ENCODE measurements around the gene GSTA3. TPM values are rescaled to one million over a fixed set of nuclear protein-coding genes. Genes with fewer than 3 reads are reported as not detected.
"Not testable (repeated sequence)": the region's sequence is repeated elsewhere in the genome, so short reads cannot be mapped to it uniquely, and the experiment has no call there.

The GSTA3 gene
- total RNA-seq, 1 donor from 2014 or later = not detected

DNA sequence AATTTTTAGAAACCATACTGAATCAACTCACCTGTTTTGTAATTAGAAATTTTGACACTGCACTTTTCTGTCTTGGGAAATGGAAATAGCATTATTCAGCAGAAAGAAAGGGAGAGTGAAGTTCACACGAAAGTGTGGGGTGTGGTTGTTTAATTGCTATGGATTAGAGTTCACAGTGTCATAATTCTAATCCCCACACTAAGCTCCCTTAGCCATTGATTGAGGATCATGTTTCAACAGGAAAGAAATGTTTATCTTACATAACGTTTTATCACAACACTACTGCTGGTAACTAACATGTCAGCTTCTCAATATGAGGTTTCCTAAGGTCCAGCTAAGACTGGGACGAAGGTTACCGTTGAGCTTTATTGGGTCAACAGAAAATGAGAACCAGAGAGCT, 37.5 kb downstream of the GSTA3 start:
- Mint-ChIP-seq H3K36me3 (ENCODE audit: low read depth, unreplicated experiment) (no peaks in the 10 kb centered on the region), H3K4me3 (ENCODE audit: unreplicated experiment) (no peak overlapping the region), H3K9me3 (ENCODE audit: unreplicated experiment) (no peaks in the 10 kb centered on the region), H3K27ac (ENCODE audit: unreplicated experiment) (no peak overlapping the region), H3K4me1 (ENCODE audit: unreplicated experiment) (no peaks in the 10 kb centered on the region), H3K27me3 (ENCODE audit: unreplicated experiment) (no peaks in the 10 kb centered on the region)
- no peak for DNase-seq (ENCODE audit: low spot score)
- TF ChIP-seq, protein P1, sequence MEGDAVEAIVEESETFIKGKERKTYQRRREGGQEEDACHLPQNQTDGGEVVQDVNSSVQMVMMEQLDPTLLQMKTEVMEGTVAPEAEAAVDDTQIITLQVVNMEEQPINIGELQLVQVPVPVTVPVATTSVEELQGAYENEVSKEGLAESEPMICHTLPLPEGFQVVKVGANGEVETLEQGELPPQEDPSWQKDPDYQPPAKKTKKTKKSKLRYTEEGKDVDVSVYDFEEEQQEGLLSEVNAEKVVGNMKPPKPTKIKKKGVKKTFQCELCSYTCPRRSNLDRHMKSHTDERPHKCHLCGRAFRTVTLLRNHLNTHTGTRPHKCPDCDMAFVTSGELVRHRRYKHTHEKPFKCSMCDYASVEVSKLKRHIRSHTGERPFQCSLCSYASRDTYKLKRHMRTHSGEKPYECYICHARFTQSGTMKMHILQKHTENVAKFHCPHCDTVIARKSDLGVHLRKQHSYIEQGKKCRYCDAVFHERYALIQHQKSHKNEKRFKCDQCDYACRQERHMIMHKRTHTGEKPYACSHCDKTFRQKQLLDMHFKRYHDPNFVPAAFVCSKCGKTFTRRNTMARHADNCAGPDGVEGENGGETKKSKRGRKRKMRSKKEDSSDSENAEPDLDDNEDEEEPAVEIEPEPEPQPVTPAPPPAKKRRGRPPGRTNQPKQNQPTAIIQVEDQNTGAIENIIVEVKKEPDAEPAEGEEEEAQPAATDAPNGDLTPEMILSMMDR (IDR thresholded peaks at IDR 0.05; ENCODE audit: unreplicated experiment) = no peak

DNA sequence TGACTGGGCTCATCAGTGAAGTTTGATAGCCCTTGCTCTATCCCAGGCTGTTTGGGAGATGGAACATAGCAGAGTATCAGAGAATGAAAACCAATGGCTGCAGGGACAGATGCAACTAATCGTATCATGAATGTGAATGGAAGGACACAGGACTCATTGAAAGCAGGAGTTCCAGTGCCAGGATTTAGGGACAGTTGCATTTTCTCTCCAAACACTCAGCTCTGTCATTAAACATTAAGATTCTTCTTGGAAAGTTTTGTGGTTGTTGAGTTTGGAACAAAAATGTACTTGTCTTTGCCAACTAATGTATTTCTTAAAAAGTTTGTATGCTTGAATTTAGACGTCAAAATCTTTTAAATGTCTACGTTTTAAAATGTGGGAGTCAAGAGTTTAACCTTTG, 37.9 kb downstream of the GSTA3 start:
- H3K36me3 Mint-ChIP-seq (ENCODE audit: low read depth, unreplicated experiment) = no peaks in the 10 kb centered on the region
- H3K27ac Mint-ChIP-seq (ENCODE audit: unreplicated experiment) = no peak overlapping the region
- no peak overlapping the region for H3K4me3 Mint-ChIP-seq (ENCODE audit: unreplicated experiment)
- no peaks in the 10 kb centered on the region for H3K9me3 Mint-ChIP-seq (ENCODE audit: unreplicated experiment)
- H3K27me3 Mint-ChIP-seq (ENCODE audit: unreplicated experiment) = no peaks in the 10 kb centered on the region
- TF ChIP-seq, protein P1 (IDR thresholded peaks at IDR 0.05; ENCODE audit: unreplicated experiment) = no peak
- no peak for DNase-seq (ENCODE audit: low spot score)
- no peaks in the 10 kb centered on the region for H3K4me1 Mint-ChIP-seq (ENCODE audit: unreplicated experiment)

DNA sequence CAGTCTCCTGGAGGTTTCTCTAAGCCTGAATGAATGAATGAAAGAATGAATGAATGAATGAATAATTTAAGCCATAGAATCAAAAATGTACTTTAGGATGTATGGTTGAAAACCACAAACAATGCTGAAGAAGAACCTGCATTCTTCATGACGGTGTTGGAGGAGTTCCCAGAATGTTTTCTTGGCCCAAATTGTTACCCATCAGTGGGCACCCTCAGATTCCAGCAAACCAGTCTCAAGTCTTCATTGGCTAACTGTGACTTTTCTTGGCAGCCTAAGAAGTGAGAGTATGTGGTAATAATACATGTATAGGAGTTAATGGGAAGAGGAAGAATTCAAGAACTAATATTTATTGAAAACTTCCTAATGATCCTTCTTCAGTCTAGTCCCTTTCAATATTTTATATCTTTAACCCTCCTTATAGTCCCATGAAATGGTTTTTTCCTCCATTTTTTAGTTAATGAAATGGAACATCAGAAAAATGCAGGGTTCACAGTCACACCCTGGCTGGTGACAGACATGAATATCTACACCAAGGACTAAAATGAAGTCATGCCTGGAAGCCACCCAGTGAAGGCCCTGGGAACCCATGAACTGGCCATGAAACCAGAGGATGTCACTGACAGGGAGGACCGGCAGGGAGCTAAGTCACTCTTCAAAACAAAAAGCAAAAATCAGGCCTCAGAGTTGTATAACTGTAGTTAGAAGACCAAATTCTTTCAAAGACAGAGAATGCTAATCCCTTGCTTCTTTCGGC, 39.0 kb downstream of the GSTA3 start:
- H3K36me3 Mint-ChIP-seq (ENCODE audit: low read depth, unreplicated experiment); H3K27me3 Mint-ChIP-seq (ENCODE audit: unreplicated experiment); H3K4me3 Mint-ChIP-seq (ENCODE audit: unreplicated experiment); DNase-seq (ENCODE audit: low spot score); H3K27ac Mint-ChIP-seq (ENCODE audit: unreplicated experiment); H3K4me1 Mint-ChIP-seq (ENCODE audit: unreplicated experiment); H3K9me3 Mint-ChIP-seq (ENCODE audit: unreplicated experiment): not testable (repeated sequence)

DNA sequence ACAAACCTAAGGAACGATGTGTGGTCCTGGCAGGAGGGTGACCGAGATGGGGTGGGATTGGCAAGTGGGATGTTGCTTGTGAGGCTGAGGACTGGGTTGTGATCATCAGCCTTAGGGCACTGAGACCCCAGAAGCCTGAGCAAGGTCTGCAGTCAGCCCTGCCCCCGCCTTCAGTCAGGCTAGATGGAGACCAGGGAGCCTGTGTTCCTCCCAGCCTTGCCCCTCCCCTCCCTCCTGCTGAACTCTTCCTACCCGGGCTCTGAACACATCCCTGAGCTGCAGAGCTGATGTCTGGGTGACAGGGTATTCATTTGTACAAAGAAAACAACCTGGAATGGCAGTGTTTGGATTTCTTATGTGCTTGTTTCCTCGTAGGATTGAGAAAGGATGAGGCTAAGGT, 40.6 kb downstream of the GSTA3 start:
- H3K4me3 Mint-ChIP-seq (ENCODE audit: unreplicated experiment); H3K36me3 Mint-ChIP-seq (ENCODE audit: low read depth, unreplicated experiment); DNase-seq (ENCODE audit: low spot score); H3K9me3 Mint-ChIP-seq (ENCODE audit: unreplicated experiment); H3K27ac Mint-ChIP-seq (ENCODE audit: unreplicated experiment); H3K4me1 Mint-ChIP-seq (ENCODE audit: unreplicated experiment); H3K27me3 Mint-ChIP-seq (ENCODE audit: unreplicated experiment): not testable (repeated sequence)

DNA sequence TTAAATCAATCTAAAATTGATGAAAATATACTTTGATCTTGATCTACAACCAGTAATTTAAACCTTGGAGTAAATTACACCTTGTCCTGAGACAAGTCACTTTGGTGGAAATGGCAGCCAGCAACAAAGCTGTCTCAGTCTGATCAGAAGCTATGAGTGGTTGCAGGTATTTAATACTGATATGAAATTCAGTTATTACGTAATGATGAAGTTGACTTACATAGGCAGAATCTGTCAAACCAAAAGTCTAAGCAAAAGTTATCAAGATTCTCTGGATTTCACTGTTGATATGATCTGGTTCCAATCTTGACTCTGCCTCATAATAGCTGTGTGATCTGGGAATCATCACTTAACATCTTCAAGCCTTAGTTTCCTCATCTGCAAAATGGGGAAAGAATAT, 41.3 kb downstream of the GSTA3 start:
- no peaks in the 10 kb centered on the region for H3K9me3 Mint-ChIP-seq (ENCODE audit: unreplicated experiment)
- no peaks in the 10 kb centered on the region for H3K36me3 Mint-ChIP-seq (ENCODE audit: low read depth, unreplicated experiment)
- H3K4me1 Mint-ChIP-seq (ENCODE audit: unreplicated experiment) = no peaks in the 10 kb centered on the region
- TF ChIP-seq, protein P1 (IDR thresholded peaks at IDR 0.05; ENCODE audit: unreplicated experiment) = no peak
- no peak for DNase-seq (ENCODE audit: low spot score)
- no peaks in the 10 kb centered on the region for H3K27me3 Mint-ChIP-seq (ENCODE audit: unreplicated experiment)
- no peak overlapping the region for H3K4me3 Mint-ChIP-seq (ENCODE audit: unreplicated experiment)
- H3K27ac Mint-ChIP-seq (ENCODE audit: unreplicated experiment) = no peak overlapping the region

DNA sequence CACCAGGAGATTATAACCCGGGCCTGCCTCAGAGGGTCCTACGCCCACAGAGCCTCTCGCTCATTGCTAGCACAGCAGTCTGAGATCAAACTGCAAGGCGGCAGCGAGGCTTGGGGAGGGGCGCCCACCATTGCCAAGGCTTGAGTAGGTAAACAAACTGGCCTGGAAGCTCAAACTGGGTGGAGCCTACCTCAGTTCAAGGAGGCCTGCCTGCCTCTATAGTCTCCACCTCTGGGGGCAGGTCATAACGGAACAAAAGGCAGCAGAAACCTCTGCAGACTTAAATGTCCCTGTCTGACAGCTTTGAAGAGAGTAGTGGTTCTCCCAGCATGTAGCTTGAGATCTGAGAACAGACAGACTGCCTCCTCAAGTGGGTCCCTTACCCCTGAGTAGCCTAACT, 48.3 kb downstream of the GSTA3 start:
- H3K4me3 Mint-ChIP-seq (ENCODE audit: unreplicated experiment); DNase-seq (ENCODE audit: low spot score); H3K4me1 Mint-ChIP-seq (ENCODE audit: unreplicated experiment); H3K36me3 Mint-ChIP-seq (ENCODE audit: low read depth, unreplicated experiment); H3K9me3 Mint-ChIP-seq (ENCODE audit: unreplicated experiment); H3K27ac Mint-ChIP-seq (ENCODE audit: unreplicated experiment); H3K27me3 Mint-ChIP-seq (ENCODE audit: unreplicated experiment): not testable (repeated sequence)

Measured in endothelial cell (in vitro differentiated cells).